IMR-90 (cell line): ENCODE data around the gene SEC23A. TPM values are rescaled to one million over a fixed set of nuclear protein-coding genes. Genes with fewer than 3 reads are reported as not detected.

Experiments
- ATAC-seq: fragments of 200-7000 bp; cut with Tn5 transposase; 2 replicates; pipeline ENCODE4 v1.9.1; 2020; ENCODE audit warnings: low read depth, mild to moderate bottlenecking, moderate library complexity
- BruUV-seq: library from RNA; stranded (reverse); fragments of 400-500 nt; replicated peaks from 2 replicates; lab custom pipeline; 2021; lab: Mats Ljungman, UMichigan
- CTCF ChIA-PET: fragments of 300-600 bp; formaldehyde crosslinking; extraction: SDS; loops from one replicate; lab custom pipeline; 2021; ENCODE audit warnings: antibody characterized with exemption; lab: Yijun Ruan, JAX
- POLR2A ChIA-PET: fragments of 300-600 bp; sonication (Branson Sonifier 250); formaldehyde crosslinking; loops from one replicate; lab custom pipeline; 2022; ENCODE audit warnings: antibody characterized with exemption; ENCODE audit not compliant: unreplicated experiment; lab: Charles Lee
- DNase-seq: peaks from one replicate; pipeline ENCODE4 v3.0.0; 2013
- H2AFZ ChIP-seq: replicated peaks from 2 replicates; pipeline ENCODE3; 2013; ENCODE audit warnings: low read length, mild to moderate bottlenecking; ENCODE audit not compliant: poor library complexity
- H2AK5ac ChIP-seq: 2 replicates; pipeline ENCODE4 v1.6.1; 2013; ENCODE audit warnings: low read depth, low read length, inconsistent platforms
- H2AK9ac ChIP-seq: replicated peaks from 2 replicates; pipeline ENCODE3; 2013; ENCODE audit warnings: mild to moderate bottlenecking, low read depth, low read length, moderate library complexity; ENCODE audit not compliant: poor library complexity
- H2BK120ac ChIP-seq: 2 replicates; pipeline ENCODE4 v1.6.1; 2013; ENCODE audit warnings: low read depth, low read length, inconsistent platforms
- H2BK15ac ChIP-seq: 3 replicates; pipeline ENCODE4 v1.6.1; 2013; ENCODE audit warnings: low read depth, low read length, inconsistent platforms
- H2BK20ac ChIP-seq: 2 replicates; pipeline ENCODE4 v1.6.1; 2013; ENCODE audit warnings: low read depth, mild to moderate bottlenecking, inconsistent platforms, low read length, moderate library complexity
- H2BK5ac ChIP-seq: 2 replicates; pipeline ENCODE4 v1.6.1; 2013; ENCODE audit warnings: mild to moderate bottlenecking, low read depth, low read length, inconsistent platforms; ENCODE audit not compliant: poor library complexity, severe bottlenecking
- H3K14ac ChIP-seq: replicated peaks from 2 replicates; pipeline ENCODE4 v1.6.1; 2013; ENCODE audit warnings: low read depth, low read length, inconsistent platforms
- H3K18ac ChIP-seq: 2 replicates; pipeline ENCODE4 v1.6.1; 2013; ENCODE audit warnings: low read depth, low read length, control low read depth
- H3K23ac ChIP-seq: 2 replicates; pipeline ENCODE4 v1.6.1; 2013; ENCODE audit warnings: low read depth, low read length, inconsistent platforms
- H3K27ac ChIP-seq: 2 replicates; pipeline ENCODE4 v1.5.1; 2013; ENCODE audit warnings: mild to moderate bottlenecking, control low read depth, low read length; ENCODE audit not compliant: insufficient read depth
- H3K27me3 ChIP-seq: 2 replicates; pipeline ENCODE4 v1.6.1; 2013; ENCODE audit warnings: low read length; ENCODE audit not compliant: control insufficient read depth, insufficient read depth
- H3K36me3 ChIP-seq: 2 replicates; pipeline ENCODE4 v1.6.1; 2013; ENCODE audit warnings: low read length, mixed read lengths; ENCODE audit not compliant: control insufficient read depth, insufficient read depth
- H3K4ac ChIP-seq: 2 replicates; pipeline ENCODE4 v1.6.1; 2013; ENCODE audit warnings: low read depth, low read length, inconsistent platforms
- H3K4me1 ChIP-seq: 2 replicates; pipeline ENCODE4 v1.6.1; 2013; ENCODE audit warnings: low read length, mixed read lengths; ENCODE audit not compliant: control insufficient read depth, insufficient read depth
- H3K4me2 ChIP-seq: 2 replicates; pipeline ENCODE4 v1.6.1; 2013; ENCODE audit warnings: low read depth, mild to moderate bottlenecking, control low read depth, low read length, moderate library complexity
- H3K4me3 ChIP-seq: 2 replicates; pipeline ENCODE4 v1.5.1; 2013; ENCODE audit warnings: low read depth, mild to moderate bottlenecking, control low read depth, low read length, moderate library complexity; ENCODE audit not compliant: insufficient read depth
- H3K56ac ChIP-seq: 2 replicates; pipeline ENCODE4 v1.6.1; 2013; ENCODE audit warnings: low read length, inconsistent platforms; ENCODE audit not compliant: insufficient read depth; ENCODE audit errors: extremely low read depth
- H3K79me1 ChIP-seq, 2 experiments: 2 replicates each; pipeline ENCODE4 v1.6.1; 2013; ENCODE audit warnings: low read length in 2 of 2, inconsistent platforms in 1 of 2, low read depth in 1 of 2
- H3K9ac ChIP-seq: 2 replicates; pipeline ENCODE4 v1.6.1; 2013; ENCODE audit warnings: low read depth, low read length, control low read depth
- H3K9me1 ChIP-seq: 2 replicates; pipeline ENCODE4 v1.6.1; 2013; ENCODE audit warnings: low read length, inconsistent platforms; ENCODE audit not compliant: insufficient read depth
- H3K9me3 ChIP-seq: 2 replicates; pipeline ENCODE4 v1.6.1; 2013; ENCODE audit warnings: low read length; ENCODE audit not compliant: control insufficient read depth, insufficient read depth
- H4K20me1 ChIP-seq: 2 replicates; pipeline ENCODE4 v1.6.1; 2013; ENCODE audit warnings: low read length, inconsistent platforms; ENCODE audit not compliant: insufficient read depth
- H4K5ac ChIP-seq: 2 replicates; pipeline ENCODE4 v1.6.1; 2013; ENCODE audit warnings: mild to moderate bottlenecking, low read depth, low read length, control low read depth
- H4K8ac ChIP-seq, 2 experiments: 2 replicates each; pipeline ENCODE4 v1.6.1; 2013; ENCODE audit warnings: low read depth in 2 of 2, low read length in 2 of 2, control low read depth in 1 of 2, inconsistent platforms in 1 of 2
- H4K91ac ChIP-seq: 2 replicates; pipeline ENCODE4 v1.6.1; 2013; ENCODE audit warnings: low read depth, low read length, inconsistent platforms; ENCODE audit not compliant: insufficient read depth
- MAZ ChIP-seq: IDR thresholded peaks from 2 replicates; pipeline ENCODE4 v1.6.1; 2012; ENCODE audit warnings: low read depth, mild to moderate bottlenecking, low read length, improper control_type of control experiment, moderate library complexity, borderline replicate concordance
- RCOR1 ChIP-seq: IDR thresholded peaks from 2 replicates; pipeline ENCODE4 v1.6.1; 2012; ENCODE audit warnings: mild to moderate bottlenecking, low read length, improper control_type of control experiment; ENCODE audit not compliant: insufficient replicate concordance
- WGBS, 2 experiments: methylation state at CpG; one replicate each; pipeline versions ENCODE4 v1.1.5 to v1.1.7; 2013; ENCODE audit warnings: missing lambda C conversion rate in 2 of 2; ENCODE audit not compliant: insufficient read length in 1 of 2; ENCODE audit errors: extremely low coverage in 2 of 2; 5-methylcytosine and 5-hydroxymethylcytosine counted together
- dilution Hi-C: fragments of 300-500 bp; cut with HindIII; formaldehyde crosslinking; loops from one replicate; pipeline ENCODE4 v1.14.3; 2018; ENCODE audit warnings: low sequenced_read_pairs; ENCODE audit not compliant: unreplicated experiment
- in situ Hi-C: fragments of 300-500 bp; cut with MboI; formaldehyde crosslinking; loops from 3 replicates; pipeline ENCODE4 v1.14.3; 2019; ENCODE audit warnings: low sequenced_read_pairs, inconsistent platforms, mixed read lengths
- intact Hi-C: fragments of 100-400 bp; cut with micrococcal nuclease; formaldehyde crosslinking; loops from 2 replicates; pipeline ENCODE4 v1.10.0; 2022
- polyA plus RNA-seq, 3 experiments: library from polyadenylated mRNA; depleted of rRNA; stranded (reverse); fragments of >200 nt; gene quantifications; 2 replicates each; pipeline ENCODE4 v1.2.3, GENCODE V29; 2012; ENCODE audit warnings: low replicate concordance in 1 of 3
- total RNA-seq: library from RNA; depleted of rRNA; stranded (reverse); fragments of >200 nt; gene quantifications from 2 replicates; pipeline ENCODE4 v1.2.3, GENCODE V29; 2012

SEC23A gene
- total and polyA plus RNA-seq, 2 of the 4 experiments (the other 2 are of a cell fraction): 141 to 609 TPM

DNA sequence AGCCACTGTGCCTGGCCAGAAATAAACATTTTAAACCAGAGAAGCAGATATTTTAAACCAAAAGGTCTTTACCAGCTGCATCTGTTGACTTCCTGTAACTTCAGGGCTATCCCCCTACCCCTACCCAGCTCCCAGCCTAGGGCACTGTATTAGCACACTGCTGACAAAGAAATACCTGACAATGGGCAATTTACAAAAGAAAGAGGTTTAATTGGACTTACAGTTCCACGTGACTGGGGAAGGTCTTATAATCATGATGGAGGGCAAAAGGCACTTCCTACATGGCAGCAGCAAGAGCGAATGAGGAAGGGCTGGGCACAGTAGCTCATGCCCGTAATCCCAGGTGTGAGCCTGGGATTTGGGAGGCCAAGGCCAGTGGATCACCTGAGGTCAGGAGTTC lies 37.1 kb upstream of the SEC23A start:
- no peak overlapping the region for H2BK120ac ChIP-seq
- peaks cover 14% of the 10 kb centered on the region for H3K36me3 ChIP-seq
- POLR2A ChIA-PET: no interaction called here
- H3K9ac ChIP-seq: no peak overlapping the region
- intact Hi-C loops: no loop called here
- H4K20me1 ChIP-seq: no peaks in the 10 kb centered on the region
- in situ Hi-C loops: no loop called here
- no peaks in the 10 kb centered on the region for H3K79me1 ChIP-seq
- WGBS, 2 experiments: 65% methylated on average over 2 of the region's 3 CpGs; no CpG with 5 or more reads in 1 of the 2 experiments
- no peak overlapping the region for H3K56ac ChIP-seq
- no peak overlapping the region for H4K5ac ChIP-seq
- dilution Hi-C loops: no loop called here
- BruUV-seq: no TSS peak
- H3K9me1 ChIP-seq: no peaks in the 10 kb centered on the region
- CTCF ChIA-PET: no interaction called here
- no peak overlapping the region for H2AK9ac ChIP-seq
- no peak overlapping the region for H3K4ac ChIP-seq
- no peak overlapping the region for H2BK20ac ChIP-seq
- H2BK15ac ChIP-seq: no peak overlapping the region
- no peak overlapping the region for H3K4me3 ChIP-seq
- TF ChIP-seq MAZ (no peak), RCOR1 (no peak)
- H3K4me1 ChIP-seq: peaks cover 6% of the 10 kb centered on the region; the same call in 1 of the 2 replicates
- no peak overlapping the region; the same call in 1 of the 2 replicates for H3K27ac ChIP-seq
- no peak overlapping the region for H3K14ac ChIP-seq
- H2AK5ac ChIP-seq: no peak overlapping the region
- no peak for ATAC-seq
- no peak for DNase-seq
- no peak overlapping the region for H4K8ac ChIP-seq
- H3K18ac ChIP-seq: no peak overlapping the region
- H3K9me3 ChIP-seq: no peaks in the 10 kb centered on the region; the same call in 1 of the 2 replicates
- no peaks in the 10 kb centered on the region for H3K27me3 ChIP-seq
- no peak overlapping the region for H3K4me2 ChIP-seq
- H2AFZ ChIP-seq: no peak overlapping the region
- H2BK5ac ChIP-seq: no peak overlapping the region
- no peak overlapping the region for H4K91ac ChIP-seq
- no peak overlapping the region for H3K23ac ChIP-seq
